Sigmoid colon (tissue), 7 donors: ENCODE measurements around the gene RBM4B. TPM values are rescaled to one million over a fixed set of nuclear protein-coding genes. Genes with fewer than 3 reads are reported as not detected.

Source experiments
- DNase-seq: peaks from one replicate; pipeline ENCODE4 v3.0.0-alpha.2; 2019
- H3K27ac ChIP-seq, 4 donors: fragments of 200-600 bp; sonication (generic); one replicate each; pipeline ENCODE4 v1.5.1; 2016 to 2019; ENCODE audit warnings: mild to moderate bottlenecking in 1 of 4
- H3K27me3 ChIP-seq, 3 donors: fragments of 200-600 bp; sonication (generic); one replicate each; pipeline ENCODE4 v1.5.1; 2019; ENCODE audit warnings: mild to moderate bottlenecking in 1 of 3
- H3K36me3 ChIP-seq, 4 donors: fragments of 200-600 bp; sonication (generic); one replicate each; pipeline ENCODE4 v1.5.1; 2016 to 2019
- H3K4me1 ChIP-seq, 4 donors: fragments of 200-600 bp; sonication (generic); one replicate each; pipeline ENCODE4 v1.5.1; 2017 to 2019
- H3K4me3 ChIP-seq, 4 donors: fragments of 200-600 bp; sonication (generic); one replicate each; pipeline ENCODE4 v1.5.1; 2017 to 2019; ENCODE audit warnings: mild to moderate bottlenecking in 2 of 4, moderate library complexity in 1 of 4
- H3K9me3 ChIP-seq, 4 donors: fragments of 200-600 bp in 3 of 4; sonication (generic) in 3 of 4; one replicate each; pipeline versions ENCODE4 v1.5.1 to v1.6.1; 2013 to 2019
- CTCF ChIP-seq, 4 experiments: fragments of 450-650 bp in 3 of 4; fragments of 200-600 bp in 1 of 4; IDR thresholded peaks; one replicate each; pipeline ENCODE4 v1.5.1; 2016 to 2019; ENCODE audit warnings: antibody characterized with exemption in 4 of 4, mild to moderate bottlenecking in 3 of 4, moderate library complexity in 2 of 4
- EP300 ChIP-seq, 4 donors: sonication (generic); formaldehyde crosslinking; IDR thresholded peaks; one replicate each; pipeline ENCODE4 v1.6.1; 2017; ENCODE audit warnings: antibody characterized with exemption in 4 of 4
- POLR2A ChIP-seq, 2 donors: fragments of 450-650 bp; IDR thresholded peaks; one replicate each; pipeline ENCODE4 v1.6.1; 2016; ENCODE audit warnings: antibody characterized with exemption in 2 of 2, mild to moderate bottlenecking in 2 of 2, moderate library complexity in 2 of 2
- POLR2AphosphoS5 ChIP-seq, 4 donors: sonication (generic); formaldehyde crosslinking; IDR thresholded peaks; one replicate each; pipeline ENCODE4 v1.6.1; 2017; ENCODE audit warnings: antibody characterized with exemption in 4 of 4
- WGBS, 2 donors: extraction: QIAGEN DNeasy Blood & Tissue Kit; methylation state at CpG; one replicate each; pipeline ENCODE4 v1.1.7; 2013; 5-methylcytosine and 5-hydroxymethylcytosine counted together
- intact Hi-C: fragments of 100-400 bp; cut with DNase I; formaldehyde crosslinking; loops from one replicate; pipeline ENCODE4 v1.15.1; 2023
- polyA plus RNA-seq, 3 donors: library from polyadenylated mRNA; stranded (reverse); fragments of 200-250 nt; gene quantifications; one replicate each; pipeline ENCODE4 v1.2.3, GENCODE V29; 2013
- total RNA-seq, 4 donors: library from RNA; depleted of rRNA; stranded (reverse); fragments of >200 nt; gene quantifications; one replicate each; pipeline ENCODE4 v1.1.0, GENCODE V29; 2016
- donor health status: healthy with polysubstance abuse.
- donor health status: Bipolar disorder and iron deficiency.
- donor health status: healthy.

The RBM4B gene
- total and polyA plus RNA-seq, 7 donors = 6.6 to 30.7 (median 14.0) TPM

GRCh38 chr11:66663741-66664296, 13.9 kb downstream of the RBM4B start:
- no peak for DNase-seq
- H3K27me3 ChIP-seq = no peaks in the 10 kb centered on the region
- TF ChIP-seq POLR2AphosphoS5 (IDR thresholded peaks at IDR 0.05) (no peak), EP300 (IDR thresholded peaks at IDR 0.05) (no peak), CTCF (IDR thresholded peaks at IDR 0.05) (no peak), POLR2A (IDR thresholded peaks at IDR 0.05) (no peak)
- H3K36me3 ChIP-seq = peaks cover 3 to 92% (median 20%) of the 10 kb centered on the region in 4 donors
- intact Hi-C loops = no loop called here
- H3K9me3 ChIP-seq = no peaks in the 10 kb centered on the region
- WGBS, 2 donors = 91 to 93% methylated on average over 1 of the region's 1 CpG
- no peak overlapping the region for H3K27ac ChIP-seq
- peaks cover 0 to 12% (median 3%) of the 10 kb centered on the region in 4 donors for H3K4me1 ChIP-seq
- H3K4me3 ChIP-seq = no peak overlapping the region

DNA sequence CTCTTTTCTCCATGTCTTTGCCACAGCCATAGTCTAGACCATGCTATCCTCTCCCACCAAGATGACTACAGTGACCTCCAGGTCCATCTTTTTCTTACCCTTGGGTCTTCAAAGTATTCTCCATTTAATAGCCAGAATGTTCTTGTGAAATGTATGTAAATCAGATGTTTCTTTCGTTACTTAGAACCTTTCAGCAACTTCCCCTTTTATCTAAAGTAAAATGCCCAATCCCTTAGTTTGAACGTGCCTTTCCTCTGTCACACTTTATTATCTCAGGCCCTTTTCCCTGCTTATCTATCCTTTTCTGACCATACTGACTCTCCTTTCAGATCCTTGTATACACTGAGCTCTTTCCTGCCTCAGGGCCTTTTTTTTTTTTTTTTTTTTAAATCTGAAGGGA, 17.9 kb downstream of the RBM4B start:
- no peak for DNase-seq
- H3K27ac ChIP-seq = no peak overlapping the region
- intact Hi-C loops = no loop called here
- H3K27me3 ChIP-seq = no peaks in the 10 kb centered on the region
- WGBS, 2 donors = 62 to 81% methylated on average over 2 of the region's 2 CpGs
- TF ChIP-seq POLR2A (IDR thresholded peaks at IDR 0.05) = no peak
- peaks cover 3 to 78% (median 9%) of the 10 kb centered on the region in 4 donors for H3K36me3 ChIP-seq
- no peak overlapping the region for H3K4me3 ChIP-seq
- H3K4me1 ChIP-seq = no peaks in the 10 kb centered on the region
- H3K9me3 ChIP-seq = no peaks in the 10 kb centered on the region

GRCh38 chr11:66653123-66653522, 24.6 kb downstream of the RBM4B start:
- TF ChIP-seq CTCF (IDR thresholded peaks at IDR 0.05) (no peak), EP300 (IDR thresholded peaks at IDR 0.05) (no peak), POLR2A (IDR thresholded peaks at IDR 0.05) (no peak), POLR2AphosphoS5 (IDR thresholded peaks at IDR 0.05) (no peak)
- no peak overlapping the region for H3K4me3 ChIP-seq
- 94 to 95% methylated on average over 6 of the region's 6 CpGs for WGBS, 2 donors

DNA sequence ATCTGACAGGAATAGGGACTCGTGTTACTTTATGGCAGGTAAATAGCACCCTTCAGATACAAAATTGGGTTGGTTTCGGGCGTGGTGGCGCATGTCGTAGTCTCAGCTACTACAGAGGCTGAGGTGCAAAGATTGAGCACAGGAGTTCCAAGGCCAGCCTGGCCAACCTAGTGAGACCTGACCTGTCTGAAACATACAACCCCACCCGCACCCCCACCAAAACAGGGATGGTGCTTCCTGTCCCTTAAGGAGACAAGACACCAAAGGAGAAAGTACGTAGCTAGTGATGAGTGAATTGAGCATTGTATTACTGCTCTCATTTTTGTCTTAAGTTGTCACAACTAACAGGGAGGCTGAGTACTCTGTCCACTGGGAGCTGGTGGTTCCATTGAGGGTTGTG, 25.0 kb downstream of the RBM4B start:
- intact Hi-C loops = no loop called here
- H3K36me3 ChIP-seq = peaks cover 0 to 70% (median 7%) of the 10 kb centered on the region in 4 donors

More at GRCh38 chr11:66653123-66653522, 24.6 kb downstream of the RBM4B start:
- Histone ChIP-seq H3K9me3 (no peaks in the 10 kb centered on the region), H3K27ac (no peak overlapping the region), H3K36me3 (peaks cover 0 to 70% (median 7%) of the 10 kb centered on the region in 4 donors), H3K27me3 (no peaks in the 10 kb centered on the region), H3K4me1 (peaks cover 0 to 8% (median 0%) of the 10 kb centered on the region in 4 donors)
- intact Hi-C loops = no loop called here
- DNase-seq = no peak

GRCh38 chr11:66651016-66651415, 26.7 kb downstream of the RBM4B start:
- Histone ChIP-seq H3K4me1 (peaks cover 0 to 18% (median 10%) of the 10 kb centered on the region in 4 donors), H3K27me3 (no peaks in the 10 kb centered on the region), H3K9me3 (no peaks in the 10 kb centered on the region), H3K4me3 (no peak overlapping the region), H3K36me3 (peaks cover 0 to 79% (median 12%) of the 10 kb centered on the region in 4 donors), H3K27ac (peak overlapping the region in 2 of 4 donors; percentile 34 to 43)
- DNase-seq = no peak
- 95 to 97% methylated on average over 2 of the region's 2 CpGs for WGBS, 2 donors
- intact Hi-C loops = no loop called here
- TF ChIP-seq EP300 (IDR thresholded peaks at IDR 0.05) (no peak), POLR2AphosphoS5 (IDR thresholded peaks at IDR 0.05) (no peak), POLR2A (IDR thresholded peaks at IDR 0.05) (no peak), CTCF (IDR thresholded peaks at IDR 0.05) (no peak)

More for the DNA sequence above, 25.0 kb downstream of the RBM4B start:
- DNase-seq = no peak
- no peaks in the 10 kb centered on the region for H3K9me3 ChIP-seq
- H3K4me1 ChIP-seq = peaks cover 0 to 8% (median 0%) of the 10 kb centered on the region in 4 donors
- no peak overlapping the region for H3K27ac ChIP-seq
- H3K4me3 ChIP-seq = no peak overlapping the region
- TF ChIP-seq POLR2A (IDR thresholded peaks at IDR 0.05) = no peak
- TF ChIP-seq CTCF (IDR thresholded peaks at IDR 0.05) = no peak
- no peak for TF ChIP-seq EP300 (IDR thresholded peaks at IDR 0.05)
- TF ChIP-seq POLR2AphosphoS5 (IDR thresholded peaks at IDR 0.05) = no peak
- H3K27me3 ChIP-seq = no peaks in the 10 kb centered on the region
- 68 to 85% methylated on average over 7 of the region's 7 CpGs for WGBS, 2 donors
